A673 (cell line): ENCODE measurements around the gene PRDM16. TPM values are rescaled to one million over a fixed set of nuclear protein-coding genes. Genes with fewer than 3 reads are reported as not detected.

Experiments
- BruUV-seq: library from RNA; stranded (reverse); fragments of 400-500 nt; replicated peaks from 2 replicates; lab custom pipeline; 2021; lab: Mats Ljungman, UMichigan
- CTCF ChIA-PET: fragments of 300-600 bp; sonication (Branson Sonifier 250); formaldehyde crosslinking; loops from one replicate; lab custom pipeline; 2022; ENCODE audit warnings: antibody characterized with exemption; lab: Charles Lee
- POLR2A ChIA-PET: fragments of 300-600 bp; sonication (Branson Sonifier 250); formaldehyde crosslinking; loops from one replicate; lab custom pipeline; 2022; ENCODE audit warnings: antibody characterized with exemption; ENCODE audit not compliant: low non-redundant PET; lab: Charles Lee
- DNase-seq: peaks from one replicate; pipeline ENCODE4 v3.0.0-alpha.2; 2015; ENCODE audit warnings: low spot score
- H3K27ac ChIP-seq: fragments of 200-600 bp; sonication (generic); 2 replicates; pipeline ENCODE4 v1.5.1; 2016; ENCODE audit warnings: mixed run types, low read depth, mild to moderate bottlenecking, mixed read lengths, antibody characterized with exemption, low read length; ENCODE audit not compliant: poor library complexity, severe bottlenecking
- H3K27me3 ChIP-seq: fragments of 200-600 bp; sonication (generic); replicated peaks from 2 replicates; pipeline ENCODE4 v1.6.1; 2017; ENCODE audit warnings: mixed run types, low read depth, mild to moderate bottlenecking, mixed read lengths, antibody characterized with exemption, low read length; ENCODE audit not compliant: insufficient read depth, poor library complexity
- H3K36me3 ChIP-seq: fragments of 200-600 bp; sonication (generic); 2 replicates; pipeline ENCODE4 v1.6.1; 2016; ENCODE audit warnings: mixed run types, mild to moderate bottlenecking, mixed read lengths, antibody characterized with exemption, low read length; ENCODE audit not compliant: insufficient read depth, poor library complexity, severe bottlenecking
- H3K4me1 ChIP-seq: fragments of 200-600 bp; sonication (generic); 2 replicates; pipeline ENCODE4 v1.6.1; 2017; ENCODE audit warnings: mixed run types, mild to moderate bottlenecking, mixed read lengths, antibody characterized with exemption, low read length; ENCODE audit not compliant: insufficient read depth, poor library complexity, severe bottlenecking
- H3K4me3 ChIP-seq: fragments of 200-600 bp; sonication (generic); 2 replicates; pipeline ENCODE4 v1.5.1; 2016; ENCODE audit warnings: low read depth, mixed run types, mild to moderate bottlenecking, mixed read lengths, low read length; ENCODE audit not compliant: poor library complexity, severe bottlenecking
- H3K9me3 ChIP-seq: fragments of 200-600 bp; sonication (generic); 2 replicates; pipeline ENCODE4 v1.6.1; 2016; ENCODE audit warnings: mixed run types, low read depth, mild to moderate bottlenecking, mixed read lengths, antibody characterized with exemption, low read length; ENCODE audit not compliant: poor library complexity, severe bottlenecking
- EZH2 ChIP-seq: fragments of 200-600 bp; sonication (generic); IDR thresholded peaks from 2 replicates; pipeline ENCODE4 v1.6.1; 2017; ENCODE audit warnings: borderline replicate concordance, low read depth, mild to moderate bottlenecking, mixed read lengths, antibody characterized with exemption, low read length; ENCODE audit not compliant: poor library complexity, severe bottlenecking
- intact Hi-C: fragments of 100-400 bp; cut with micrococcal nuclease; formaldehyde crosslinking; loops from one replicate; pipeline ENCODE4 v1.10.0; 2022; ENCODE audit not compliant: unreplicated experiment
- total RNA-seq: library from RNA; stranded (reverse); gene quantifications from 2 replicates; pipeline ENCODE4 v1.2.3, GENCODE V29; 2021
- TF ChIP-seq, protein P1 (sequence below): fragments of 300-800, 200-600 bp; sonication (generic); conservative IDR thresholded peaks from 2 replicates; pipeline ENCODE4 v1.5.1; 2017; ENCODE audit warnings: low read depth, mild to moderate bottlenecking, antibody characterized with exemption, low read length, moderate library complexity, mixed read lengths

The PRDM16 gene
- total RNA-seq, 1 experiment from 2014 or later: 0.49 TPM

- no peak for DNase-seq
- BruUV-seq: no TSS peak
- no peak for TF ChIP-seq EZH2
- TF ChIP-seq, protein P1, sequence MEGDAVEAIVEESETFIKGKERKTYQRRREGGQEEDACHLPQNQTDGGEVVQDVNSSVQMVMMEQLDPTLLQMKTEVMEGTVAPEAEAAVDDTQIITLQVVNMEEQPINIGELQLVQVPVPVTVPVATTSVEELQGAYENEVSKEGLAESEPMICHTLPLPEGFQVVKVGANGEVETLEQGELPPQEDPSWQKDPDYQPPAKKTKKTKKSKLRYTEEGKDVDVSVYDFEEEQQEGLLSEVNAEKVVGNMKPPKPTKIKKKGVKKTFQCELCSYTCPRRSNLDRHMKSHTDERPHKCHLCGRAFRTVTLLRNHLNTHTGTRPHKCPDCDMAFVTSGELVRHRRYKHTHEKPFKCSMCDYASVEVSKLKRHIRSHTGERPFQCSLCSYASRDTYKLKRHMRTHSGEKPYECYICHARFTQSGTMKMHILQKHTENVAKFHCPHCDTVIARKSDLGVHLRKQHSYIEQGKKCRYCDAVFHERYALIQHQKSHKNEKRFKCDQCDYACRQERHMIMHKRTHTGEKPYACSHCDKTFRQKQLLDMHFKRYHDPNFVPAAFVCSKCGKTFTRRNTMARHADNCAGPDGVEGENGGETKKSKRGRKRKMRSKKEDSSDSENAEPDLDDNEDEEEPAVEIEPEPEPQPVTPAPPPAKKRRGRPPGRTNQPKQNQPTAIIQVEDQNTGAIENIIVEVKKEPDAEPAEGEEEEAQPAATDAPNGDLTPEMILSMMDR: no peak
- CTCF ChIA-PET: interaction anchor here (1.5 kb wide), 1 partner anchor 26 kb away, joined by 3 read pairs; no protein-coding TSS in a partner anchor
- POLR2A ChIA-PET: no interaction called here
- Histone ChIP-seq H3K27ac (no peak overlapping the region), H3K4me3 (no peak overlapping the region), H3K36me3 (no peaks in the 10 kb centered on the region), H3K4me1 (no peaks in the 10 kb centered on the region), H3K9me3 (no peaks in the 10 kb centered on the region), H3K27me3 (no peaks in the 10 kb centered on the region)
- intact Hi-C loops: loop anchor here (10.0 kb wide), 2 partner anchors 602 to 872 kb away; partner anchors contain the start of gene TNFRSF14
These were observed 358.0 kb downstream of the PRDM16 start for GRCh38 chr1:3426956-3427535.

GRCh38 chr1:3427711-3428704 lies 359.0 kb downstream of the PRDM16 start:
- Histone ChIP-seq H3K27ac (no peak overlapping the region), H3K36me3 (no peaks in the 10 kb centered on the region), H3K4me1 (no peaks in the 10 kb centered on the region), H3K4me3 (no peak overlapping the region), H3K9me3 (no peaks in the 10 kb centered on the region), H3K27me3 (no peaks in the 10 kb centered on the region)
- no peak for DNase-seq
- TF ChIP-seq EZH2: no peak
- TF ChIP-seq, protein P1: no peak
- ChIA-PET POLR2A (no interaction called here), CTCF (interaction anchor here (1.5 kb wide), 1 partner anchor 25 kb away, joined by 3 read pairs; no protein-coding TSS in a partner anchor)
- BruUV-seq: no TSS peak
- intact Hi-C loops: loop anchor here (10.0 kb wide), 2 partner anchors 603 to 873 kb away; partner anchors contain the start of gene TNFRSF14

DNA sequence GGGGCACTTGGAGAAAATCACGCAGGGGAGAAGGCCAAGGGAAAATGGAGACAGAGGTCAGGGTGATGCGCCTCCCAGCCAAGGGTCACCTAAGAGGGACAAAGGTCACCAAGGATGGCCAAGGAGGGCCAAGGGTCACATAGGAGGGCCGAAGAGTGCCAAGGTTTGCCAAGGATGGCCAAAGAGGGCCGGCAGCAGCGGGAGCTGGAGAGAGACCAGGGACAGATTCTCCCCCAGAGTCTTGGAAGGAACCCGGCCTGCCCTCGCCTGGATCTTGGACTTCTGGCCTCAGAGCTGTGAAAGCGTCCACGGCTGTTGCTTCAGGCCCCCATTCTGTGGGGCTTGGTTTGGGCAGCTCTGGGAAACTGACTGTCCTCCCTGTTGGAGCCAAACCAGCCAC lies 359.9 kb downstream of the PRDM16 start:
- Histone ChIP-seq H3K4me3 (no peak overlapping the region), H3K9me3 (no peaks in the 10 kb centered on the region), H3K27me3 (no peaks in the 10 kb centered on the region), H3K4me1 (no peaks in the 10 kb centered on the region), H3K36me3 (no peaks in the 10 kb centered on the region), H3K27ac (no peak overlapping the region)
- intact Hi-C loops: loop anchor here (10.0 kb wide), 2 partner anchors 604 to 874 kb away; partner anchors contain the start of gene TNFRSF14
- BruUV-seq: no TSS peak
- POLR2A ChIA-PET: no interaction called here
- TF ChIP-seq, protein P1: no peak
- TF ChIP-seq EZH2: no peak
- no peak for DNase-seq
- CTCF ChIA-PET: no interaction called here
